ENCODE results near the gene ZNF892.

- TF ChIP-seq CTCF (IDR thresholded peaks at IDR 0.05) (no peak), POLR2A (IDR thresholded peaks at IDR 0.05) (no peak)
These were observed 27.0 kb downstream of the ZNF892 start for GRCh38 chr2:95234286-95234785.

Measured in gastroesophageal sphincter (tissue), 3 donors.